Erythroblast (primary cell): ENCODE data around the gene C11orf91.

Experiments used
- GATA1 ChIP-seq: IDR thresholded peaks from 2 replicates; pipeline ENCODE4 v1.6.1; 2011; ENCODE audit warnings: low read depth, mild to moderate bottlenecking, control low read depth, low read length, moderate library complexity
- POLR2A ChIP-seq: IDR thresholded peaks from 2 replicates; pipeline ENCODE4 v1.6.1; 2011; ENCODE audit warnings: mild to moderate bottlenecking, low read length

DNA sequence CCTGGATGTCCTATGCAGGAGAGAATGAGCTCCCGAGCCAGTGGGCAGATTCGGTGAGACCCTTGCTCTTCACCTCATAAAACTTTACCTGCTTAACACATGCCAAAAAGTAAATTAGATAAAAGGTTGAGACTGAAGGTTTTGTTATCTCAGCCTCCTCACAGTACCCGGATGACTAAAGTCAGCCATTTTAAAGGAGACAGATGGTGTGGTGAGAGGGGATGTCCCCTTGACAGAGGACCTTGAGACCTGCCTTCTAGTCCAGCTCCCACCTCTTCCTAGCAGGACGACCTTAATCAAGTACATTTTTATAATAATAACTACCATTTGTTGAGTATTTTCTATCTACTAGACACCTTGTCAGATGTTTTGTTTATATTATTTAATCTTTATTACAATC is 39.7 kb downstream of the C11orf91 start:
- TF ChIP-seq POLR2A (no peak), GATA1 (no peak)
